GM12872 (cell line): ENCODE results near the gene VWA2.

Experiments used
- CTCF ChIP-seq: IDR thresholded peaks from 3 replicates; pipeline ENCODE4 v1.5.1; 2011; ENCODE audit warnings: low read depth, mild to moderate bottlenecking, low read length, moderate library complexity; ENCODE audit not compliant: insufficient read depth

The VWA2 gene

DNA sequence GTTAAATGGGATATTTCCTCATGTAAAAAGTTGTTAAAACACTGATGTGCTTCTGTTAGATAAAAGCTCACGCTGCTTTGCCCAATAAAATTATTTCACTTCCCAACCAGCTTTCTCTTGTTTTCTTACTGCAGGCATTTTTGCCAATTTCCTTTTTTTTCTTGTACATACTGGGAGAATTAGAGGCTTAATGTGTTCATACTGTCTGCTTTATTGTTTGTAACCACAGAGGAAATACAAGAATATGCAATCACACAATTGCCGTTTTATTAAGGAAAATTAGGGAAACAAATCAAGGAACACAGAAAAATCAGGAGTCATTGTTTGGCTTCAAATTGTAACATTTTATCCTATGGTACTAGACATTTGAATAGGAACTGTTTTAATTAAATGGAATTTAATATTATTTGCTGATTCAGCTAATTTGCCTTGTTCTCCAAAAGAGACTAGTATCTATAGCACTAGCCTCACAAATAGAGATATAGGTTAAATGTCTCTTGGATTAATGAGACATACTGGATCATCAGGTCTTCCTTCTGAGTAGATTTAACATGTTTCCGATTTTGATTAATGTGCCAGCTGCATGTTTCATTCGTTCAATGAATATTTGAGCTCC lies 6.4 kb upstream of the VWA2 start:
- no peak for TF ChIP-seq CTCF

- TF ChIP-seq CTCF: no peak
These were observed 5.6 kb upstream of the VWA2 start for GRCh38 chr10:114233482-114233881.

DNA sequence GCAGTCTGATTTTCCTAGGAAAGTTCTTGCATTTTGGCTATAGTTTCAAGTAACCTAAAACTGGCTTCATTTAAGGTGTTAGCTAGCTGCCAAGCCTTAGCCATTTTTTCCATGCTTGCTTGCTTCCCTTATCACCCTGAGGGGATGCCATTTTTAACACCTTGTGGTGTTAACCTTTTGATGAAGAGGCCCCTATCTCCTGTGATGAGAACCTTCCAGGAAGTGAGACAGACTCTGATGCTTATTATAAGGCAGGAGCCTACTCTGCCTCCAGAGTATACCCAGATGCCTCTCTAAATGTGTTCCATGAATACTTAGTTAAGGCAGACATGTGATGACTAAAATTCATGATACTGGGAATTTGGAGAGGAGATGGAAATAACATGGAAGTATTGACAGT lies 4.9 kb upstream of the VWA2 start:
- TF ChIP-seq CTCF: no peak

DNA sequence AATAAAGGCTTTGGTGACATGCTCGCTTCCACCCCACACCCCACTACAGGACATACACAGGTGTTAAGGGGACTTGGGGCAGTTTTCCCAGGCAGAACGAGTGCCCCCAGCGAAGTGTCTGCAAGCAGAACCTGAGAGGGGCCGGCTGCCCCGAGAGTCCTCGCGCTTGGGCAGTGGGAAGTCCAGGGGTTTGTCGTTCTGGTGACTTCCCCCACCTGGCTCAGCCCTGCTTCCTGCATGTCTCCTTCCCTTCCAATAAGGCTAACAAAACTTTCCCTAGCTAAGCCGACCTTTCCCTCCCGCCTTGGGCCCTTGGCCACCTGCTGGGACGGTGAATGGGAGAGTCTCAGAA lies 916 bp downstream of the VWA2 start:
- no peak for TF ChIP-seq CTCF

DNA sequence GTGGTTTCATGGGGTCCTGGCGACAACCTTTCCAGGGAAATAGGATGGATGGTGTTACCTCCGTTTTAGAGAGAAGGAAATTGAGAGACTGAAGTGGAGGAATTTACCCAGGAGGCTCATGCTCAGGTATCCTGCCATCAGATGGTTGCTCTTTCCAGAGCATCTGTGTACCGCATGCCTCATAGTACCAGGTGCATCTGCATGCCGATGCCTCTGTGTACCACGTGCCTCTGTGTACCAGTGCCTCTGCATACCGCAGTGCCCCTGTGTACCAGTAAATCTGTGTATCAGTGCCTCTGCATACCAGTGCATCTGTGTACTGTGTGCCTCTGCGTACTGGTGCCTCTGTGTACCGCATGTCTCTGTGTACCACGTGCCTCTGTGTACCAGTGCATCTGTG lies 3.2 kb downstream of the VWA2 start:
- no peak for TF ChIP-seq CTCF

DNA sequence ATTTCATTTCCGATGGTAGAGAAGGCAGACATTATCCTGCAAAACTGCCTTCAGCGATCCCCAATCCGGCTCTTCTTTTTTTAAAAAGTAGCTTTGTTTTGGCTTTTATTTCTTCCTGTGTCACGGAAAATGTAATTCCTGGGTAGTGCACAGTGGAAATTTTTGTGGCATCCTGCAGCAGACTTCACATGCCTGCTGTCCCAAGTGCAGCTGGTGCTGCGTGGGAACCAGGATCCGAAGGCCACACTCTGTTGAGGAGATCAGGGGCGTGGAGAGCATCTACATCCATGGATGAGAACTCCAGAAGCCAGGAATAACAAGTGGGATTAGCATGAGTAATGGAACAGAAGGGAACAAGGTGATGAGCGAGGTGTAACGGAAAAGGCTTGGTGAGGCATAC lies 4.6 kb downstream of the VWA2 start:
- no peak for TF ChIP-seq CTCF

DNA sequence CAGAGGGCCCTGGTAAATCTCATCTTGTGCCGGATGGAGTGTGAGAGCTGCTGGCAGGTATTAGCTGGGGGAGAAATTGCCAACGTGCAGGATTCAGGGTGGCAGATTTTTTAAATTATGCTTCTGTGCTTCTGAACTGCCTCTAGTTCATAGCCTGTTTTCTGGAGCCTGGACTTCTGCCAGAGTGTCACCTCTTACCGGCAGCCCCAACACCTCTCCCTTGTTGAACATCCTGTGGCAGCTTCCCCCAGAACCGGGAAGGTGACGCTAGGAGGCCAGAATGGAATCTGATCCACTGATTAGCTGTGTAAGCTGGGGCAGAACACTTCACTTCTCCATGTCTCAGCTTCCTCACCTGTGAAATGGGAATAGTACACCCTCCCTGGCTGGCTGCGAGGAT lies 5.1 kb downstream of the VWA2 start:
- TF ChIP-seq CTCF: no peak

- TF ChIP-seq CTCF: no peak
These were observed 6.2 kb downstream of the VWA2 start for GRCh38 chr10:114245121-114245791.
